ENCODE results near the gene FAM20A. TPM values are rescaled to one million over a fixed set of nuclear protein-coding genes. Genes with fewer than 3 reads are reported as not detected.
"Not testable (repeated sequence)": the region's sequence is repeated elsewhere in the genome, so short reads cannot be mapped to it uniquely, and the experiment has no call there.

The FAM20A gene
- total RNA-seq, 1 donor from 2014 or later = 11.5 TPM

- Mint-ChIP-seq H3K4me1 (ENCODE audit: unreplicated experiment) (no peaks in the 10 kb centered on the region), H3K9me3 (no peaks in the 10 kb centered on the region), H3K27ac (peak overlapping the region; percentile 4), H3K27me3 (no peaks in the 10 kb centered on the region), H3K36me3 (peaks cover 59% of the 10 kb centered on the region), H3K4me3 (no peak overlapping the region)
- TF ChIP-seq CTCF (conservative IDR thresholded peaks at IDR 0.05) = no peak
- DNase-seq (ENCODE audit: extremely low spot score, unreplicated experiment) = no peak
These were observed 73.9 kb downstream of the FAM20A start for GRCh38 chr17:68527314-68527713.

- Mint-ChIP-seq H3K9me3 (no peaks in the 10 kb centered on the region), H3K27ac (no peak overlapping the region), H3K4me3 (no peak overlapping the region), H3K4me1 (ENCODE audit: unreplicated experiment) (no peaks in the 10 kb centered on the region), H3K36me3 (peaks cover 60% of the 10 kb centered on the region), H3K27me3 (no peaks in the 10 kb centered on the region)
- TF ChIP-seq CTCF (conservative IDR thresholded peaks at IDR 0.05) = no peak
- no peak for DNase-seq (ENCODE audit: extremely low spot score, unreplicated experiment)
These were observed 74.6 kb downstream of the FAM20A start for GRCh38 chr17:68526548-68526947.

- Mint-ChIP-seq H3K4me3 (no peak overlapping the region), H3K27ac (no peak overlapping the region), H3K4me1 (ENCODE audit: unreplicated experiment) (no peaks in the 10 kb centered on the region), H3K36me3 (peaks cover 60% of the 10 kb centered on the region), H3K9me3 (no peaks in the 10 kb centered on the region), H3K27me3 (no peaks in the 10 kb centered on the region)
- DNase-seq (ENCODE audit: extremely low spot score, unreplicated experiment) = no peak
- no peak for TF ChIP-seq CTCF (conservative IDR thresholded peaks at IDR 0.05)
These were observed 78.9 kb downstream of the FAM20A start for GRCh38 chr17:68522266-68522665.

GRCh38 chr17:68519911-68520310 is 81.3 kb downstream of the FAM20A start:
- Mint-ChIP-seq H3K4me1 (ENCODE audit: unreplicated experiment) (peaks cover 9% of the 10 kb centered on the region), H3K9me3 (no peaks in the 10 kb centered on the region), H3K27me3 (no peaks in the 10 kb centered on the region), H3K27ac (no peak overlapping the region), H3K4me3 (no peak overlapping the region), H3K36me3 (peaks cover 62% of the 10 kb centered on the region)
- TF ChIP-seq CTCF (conservative IDR thresholded peaks at IDR 0.05) = no peak
- DNase-seq (ENCODE audit: extremely low spot score, unreplicated experiment) = no peak

GRCh38 chr17:68519051-68519450 is 82.1 kb downstream of the FAM20A start:
- H3K36me3 Mint-ChIP-seq = peaks cover 61% of the 10 kb centered on the region
- peaks cover 17% of the 10 kb centered on the region for H3K4me1 Mint-ChIP-seq (ENCODE audit: unreplicated experiment)
- H3K4me3 Mint-ChIP-seq; H3K9me3 Mint-ChIP-seq; DNase-seq (ENCODE audit: extremely low spot score, unreplicated experiment); H3K27me3 Mint-ChIP-seq: not testable (repeated sequence)
- H3K27ac Mint-ChIP-seq = peak overlapping the region; percentile 6

- no peak for DNase-seq (ENCODE audit: extremely low spot score, unreplicated experiment)
- TF ChIP-seq CTCF (conservative IDR thresholded peaks at IDR 0.05) = no peak
- Mint-ChIP-seq H3K4me3 (no peak overlapping the region), H3K4me1 (ENCODE audit: unreplicated experiment) (peaks cover 25% of the 10 kb centered on the region), H3K36me3 (peaks cover 54% of the 10 kb centered on the region), H3K27me3 (no peaks in the 10 kb centered on the region), H3K9me3 (no peaks in the 10 kb centered on the region), H3K27ac (no peak overlapping the region)
These were observed 82.9 kb downstream of the FAM20A start for GRCh38 chr17:68518063-68518815.

GRCh38 chr17:68517605-68518004 is 83.6 kb downstream of the FAM20A start:
- H3K4me1 Mint-ChIP-seq (ENCODE audit: unreplicated experiment) = peaks cover 25% of the 10 kb centered on the region
- H3K36me3 Mint-ChIP-seq = peaks cover 49% of the 10 kb centered on the region
- not testable (repeated sequence) for H3K9me3 Mint-ChIP-seq

More at GRCh38 chr17:68517605-68518004, 83.6 kb downstream of the FAM20A start:
- not testable (repeated sequence) for DNase-seq (ENCODE audit: extremely low spot score, unreplicated experiment); H3K27me3 Mint-ChIP-seq; H3K4me3 Mint-ChIP-seq
- H3K27ac Mint-ChIP-seq = peak overlapping the region; percentile 41
